ENCODE data around the gene SREBF1.
A peak's percentile ranks its signal among the peaks of the same experiment; 100 is the strongest.

The SREBF1 gene

GRCh38 chr17:17822616-17823015 is 14.2 kb downstream of the SREBF1 start:
- DNase-seq = no peak

GRCh38 chr17:17822189-17822588 is 14.6 kb downstream of the SREBF1 start:
- DNase-seq = no peak

- no peak for DNase-seq
These were observed 16.2 kb downstream of the SREBF1 start for GRCh38 chr17:17820463-17821158.

GRCh38 chr17:17820046-17820445 is 16.7 kb downstream of the SREBF1 start:
- DNase-seq = no peak

GRCh38 chr17:17819561-17819995 is 17.2 kb downstream of the SREBF1 start:
- DNase-seq = peak in 2 of 6 experiments; percentile 12 to 21

GRCh38 chr17:17819111-17819510 is 17.7 kb downstream of the SREBF1 start:
- DNase-seq = no peak

GRCh38 chr17:17818088-17818526 is 18.7 kb downstream of the SREBF1 start:
- DNase-seq = no peak

- no peak for DNase-seq
These were observed 19.2 kb downstream of the SREBF1 start for GRCh38 chr17:17817552-17817947.

- DNase-seq = no peak
These were observed 19.8 kb downstream of the SREBF1 start for GRCh38 chr17:17816831-17817551.

- DNase-seq = no peak
These were observed 20.5 kb downstream of the SREBF1 start for GRCh38 chr17:17816240-17816814.

GRCh38 chr17:17815436-17816200 is 21.2 kb downstream of the SREBF1 start:
- DNase-seq = no peak

- no peak for DNase-seq
These were observed 21.8 kb downstream of the SREBF1 start for GRCh38 chr17:17815062-17815406.

GRCh38 chr17:17814162-17815061 is 22.4 kb downstream of the SREBF1 start:
- no peak for DNase-seq

- no peak for DNase-seq
These were observed 23.1 kb downstream of the SREBF1 start for GRCh38 chr17:17813725-17814095.

GRCh38 chr17:17813055-17813724 is 23.6 kb downstream of the SREBF1 start:
- DNase-seq = no peak

GRCh38 chr17:17812211-17813054 is 24.4 kb downstream of the SREBF1 start:
- peak; percentile 12 to 71 (median 56) for DNase-seq

- no peak for DNase-seq
These were observed 25.2 kb downstream of the SREBF1 start for GRCh38 chr17:17811381-17812210.

GRCh38 chr17:17810895-17811248 is 25.9 kb downstream of the SREBF1 start:
- DNase-seq = no peak

GRCh38 chr17:17810084-17810894 is 26.5 kb downstream of the SREBF1 start:
- DNase-seq = no peak

Measured in stimulated activated naive CD4-positive, alpha-beta T cell (primary cell).